Measurements from ENCODE around the gene DIDO1. TPM values are rescaled to one million over a fixed set of nuclear protein-coding genes. Genes with fewer than 3 reads are reported as not detected.

DIDO1 gene
- total and polyA plus RNA-seq, 2 donors (not counting 1 experiment from before 2014, with no cell fraction given) = 57.6 to 124 TPM

DNA sequence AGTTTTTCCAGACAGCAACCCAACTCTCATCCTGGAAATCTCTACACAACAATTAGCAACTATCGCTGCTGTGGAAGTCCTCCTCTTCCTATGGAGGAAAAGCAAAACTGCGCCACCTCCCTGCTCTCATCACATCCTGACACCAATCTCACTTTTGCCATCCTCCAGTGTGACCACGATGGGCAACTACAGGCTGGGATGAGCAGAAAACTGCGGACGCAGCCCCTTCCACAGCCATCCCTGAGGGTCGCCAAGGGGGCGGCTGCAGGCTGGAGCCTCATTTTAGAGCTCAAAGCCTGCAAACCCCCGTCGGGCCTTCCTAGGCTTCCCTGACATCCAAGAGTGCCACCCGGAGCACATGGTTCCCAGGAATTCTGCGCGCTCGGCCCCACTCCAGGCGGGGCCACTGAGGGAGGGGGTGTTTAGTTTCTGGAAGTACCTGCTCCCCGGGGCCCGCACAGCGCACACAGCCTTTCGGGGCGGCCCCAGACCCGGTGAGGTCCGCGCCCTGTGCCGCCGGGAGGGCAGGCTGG lies 65.8 kb downstream of the DIDO1 start:
- Histone ChIP-seq H3K36me3 (replicated peaks in 1 of 2; ENCODE audit: control extremely low read depth in 1 of 2, control insufficient read depth in 1 of 2, extremely low read depth in 1 of 2, insufficient read depth in 2 of 2, low read length in 1 of 2) (no peaks in the 10 kb centered on the region), H3K4me3 (ENCODE audit: control extremely low read depth in 1 of 5, extremely low read depth in 1 of 5, insufficient read depth in 1 of 5, low read depth in 2 of 5, low read length in 4 of 5) (peak overlapping the region in 3 of 5 experiments; percentile 1 to 29 (median 26)), H3K27me3 (replicated peaks in 1 of 4; ENCODE audit: control extremely low read depth in 1 of 4, control insufficient read depth in 3 of 4, insufficient read depth in 4 of 4, low read length in 3 of 4) (peaks cover 0 to 9% (median 6%) of the 10 kb centered on the region in 4 experiments), H3K9me3 (ENCODE audit: control extremely low read depth in 1 of 3, control insufficient read depth in 2 of 3, insufficient read depth in 1 of 3, low read length in 2 of 3) (peaks cover 0 to 11% (median 0%) of the 10 kb centered on the region in 3 donors), H3K27ac (ENCODE audit: low read length in 2 of 2) (no peak overlapping the region), H3K9ac (ENCODE audit: low read length) (no peak overlapping the region), H3K4me2 (replicated peaks; ENCODE audit: low read depth, low read length, poor library complexity, severe bottlenecking) (peak overlapping the region; percentile 72), H4K20me1 (ENCODE audit: control insufficient read depth, insufficient read depth, low read length, poor library complexity, severe bottlenecking) (peaks cover 16% of the 10 kb centered on the region), H3K4me1 (ENCODE audit: control insufficient read depth in 2 of 2, insufficient read depth in 2 of 2, low read length in 2 of 2) (peaks cover 9 to 27% of the 10 kb centered on the region in 2 donors), H2AFZ (ENCODE audit: insufficient read depth, low read depth, low read length, poor library complexity, severe bottlenecking) (no peak overlapping the region), H3K79me2 (ENCODE audit: control insufficient read depth, insufficient read depth, low read length) (no peaks in the 10 kb centered on the region)
- intact Hi-C loops (cut with micrococcal nuclease) = loop anchor here (5.0 kb wide), 2 partner anchors 67 to 68 kb away; partner anchors contain the start of gene DIDO1
- Mint-ChIP-seq H3K4me3 (peak overlapping the region; percentile 81), H3K9me3 (ENCODE audit: insufficient read depth) (no peaks in the 10 kb centered on the region), H3K27ac (peak overlapping the region; percentile 59), H3K4me1 (peaks cover 20% of the 10 kb centered on the region), H3K27me3 (no peaks in the 10 kb centered on the region)
- DNase-seq (peak; percentile 35), ATAC-seq (ENCODE audit: low read depth) (no peak)
- POLR2A ChIA-PET = no interaction called here
- WGBS (ENCODE audit: insufficient coverage) = 40% methylated on average over 23 of the region's 24 CpGs
- CTCF ChIA-PET = interaction anchor here (0.9 kb wide), 1 partner anchor 12 kb away, joined by 3 read pairs; no protein-coding TSS in a partner anchor
- TF ChIP-seq EZH2 (IDR thresholded peaks at IDR 0.05; ENCODE audit: borderline replicate concordance, insufficient read depth, low read depth, low read length, poor library complexity, severe bottlenecking) = no peak
- TF ChIP-seq, protein P1, sequence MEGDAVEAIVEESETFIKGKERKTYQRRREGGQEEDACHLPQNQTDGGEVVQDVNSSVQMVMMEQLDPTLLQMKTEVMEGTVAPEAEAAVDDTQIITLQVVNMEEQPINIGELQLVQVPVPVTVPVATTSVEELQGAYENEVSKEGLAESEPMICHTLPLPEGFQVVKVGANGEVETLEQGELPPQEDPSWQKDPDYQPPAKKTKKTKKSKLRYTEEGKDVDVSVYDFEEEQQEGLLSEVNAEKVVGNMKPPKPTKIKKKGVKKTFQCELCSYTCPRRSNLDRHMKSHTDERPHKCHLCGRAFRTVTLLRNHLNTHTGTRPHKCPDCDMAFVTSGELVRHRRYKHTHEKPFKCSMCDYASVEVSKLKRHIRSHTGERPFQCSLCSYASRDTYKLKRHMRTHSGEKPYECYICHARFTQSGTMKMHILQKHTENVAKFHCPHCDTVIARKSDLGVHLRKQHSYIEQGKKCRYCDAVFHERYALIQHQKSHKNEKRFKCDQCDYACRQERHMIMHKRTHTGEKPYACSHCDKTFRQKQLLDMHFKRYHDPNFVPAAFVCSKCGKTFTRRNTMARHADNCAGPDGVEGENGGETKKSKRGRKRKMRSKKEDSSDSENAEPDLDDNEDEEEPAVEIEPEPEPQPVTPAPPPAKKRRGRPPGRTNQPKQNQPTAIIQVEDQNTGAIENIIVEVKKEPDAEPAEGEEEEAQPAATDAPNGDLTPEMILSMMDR (IDR thresholded peaks at IDR 0.05) = no peak

DNA sequence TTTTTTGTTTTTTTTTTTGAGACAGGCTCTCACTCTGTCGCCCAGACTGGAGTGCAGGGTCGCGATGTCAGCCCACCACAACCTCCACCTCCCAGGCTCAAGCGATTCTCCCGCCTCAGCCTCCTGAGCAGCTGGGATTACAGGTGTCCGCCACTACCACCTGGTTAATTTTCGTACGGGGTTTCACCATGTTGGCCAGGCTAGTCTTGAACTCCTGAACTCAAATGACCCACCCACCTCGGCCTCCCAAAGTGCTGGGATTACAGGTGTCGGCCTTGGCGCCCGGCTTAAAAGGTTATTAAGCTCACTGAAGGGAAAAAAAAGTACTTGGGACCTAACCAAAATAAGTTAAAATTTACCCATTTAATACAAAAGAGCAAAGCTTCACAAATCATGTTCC lies 66.6 kb downstream of the DIDO1 start:
- H3K9me3 ChIP-seq (ENCODE audit: control extremely low read depth in 1 of 3, control insufficient read depth in 2 of 3, insufficient read depth in 1 of 3, low read length in 2 of 3) = peaks cover 0 to 11% (median 0%) of the 10 kb centered on the region in 3 donors
- H3K4me3 ChIP-seq (ENCODE audit: control extremely low read depth in 1 of 5, extremely low read depth in 1 of 5, insufficient read depth in 1 of 5, low read depth in 2 of 5, low read length in 4 of 5) = no peak overlapping the region
- no peak overlapping the region for H3K9ac ChIP-seq (ENCODE audit: low read length)
- ChIA-PET CTCF (interaction anchor here (0.9 kb wide), 1 partner anchor 11 kb away, joined by 3 read pairs; no protein-coding TSS in a partner anchor), POLR2A (no interaction called here)
- H3K9me3 Mint-ChIP-seq (ENCODE audit: insufficient read depth) = no peaks in the 10 kb centered on the region
- no peak overlapping the region for H3K27ac ChIP-seq (ENCODE audit: low read length in 2 of 2)
- peaks cover 16% of the 10 kb centered on the region for H4K20me1 ChIP-seq (ENCODE audit: control insufficient read depth, insufficient read depth, low read length, poor library complexity, severe bottlenecking)
- DNase-seq (no peak), ATAC-seq (ENCODE audit: low read depth) (no peak)
- H3K4me2 ChIP-seq (replicated peaks; ENCODE audit: low read depth, low read length, poor library complexity, severe bottlenecking) = no peak overlapping the region
- peaks cover 9 to 27% of the 10 kb centered on the region in 2 donors for H3K4me1 ChIP-seq (ENCODE audit: control insufficient read depth in 2 of 2, insufficient read depth in 2 of 2, low read length in 2 of 2)
- peaks cover 0 to 9% (median 6%) of the 10 kb centered on the region in 4 experiments for H3K27me3 ChIP-seq (replicated peaks in 1 of 4; ENCODE audit: control extremely low read depth in 1 of 4, control insufficient read depth in 3 of 4, insufficient read depth in 4 of 4, low read length in 3 of 4)
- H3K4me1 Mint-ChIP-seq = peaks cover 20% of the 10 kb centered on the region
- no peak overlapping the region for H3K27ac Mint-ChIP-seq
- no peak overlapping the region for H2AFZ ChIP-seq (ENCODE audit: insufficient read depth, low read depth, low read length, poor library complexity, severe bottlenecking)
- no peaks in the 10 kb centered on the region for H3K27me3 Mint-ChIP-seq
- no peaks in the 10 kb centered on the region for H3K79me2 ChIP-seq (ENCODE audit: control insufficient read depth, insufficient read depth, low read length)
- H3K4me3 Mint-ChIP-seq = peak overlapping the region; percentile 81
- 94% methylated on average over 3 of the region's 12 CpGs for WGBS (ENCODE audit: insufficient coverage)
- TF ChIP-seq, protein P1 (IDR thresholded peaks at IDR 0.05) = no peak
- TF ChIP-seq EZH2 (IDR thresholded peaks at IDR 0.05; ENCODE audit: borderline replicate concordance, insufficient read depth, low read depth, low read length, poor library complexity, severe bottlenecking) = no peak
- intact Hi-C loops (cut with micrococcal nuclease) = loop anchor here (5.0 kb wide), 2 partner anchors 67 to 68 kb away; partner anchors contain the start of gene DIDO1
- H3K36me3 ChIP-seq (replicated peaks in 1 of 2; ENCODE audit: control extremely low read depth in 1 of 2, control insufficient read depth in 1 of 2, extremely low read depth in 1 of 2, insufficient read depth in 2 of 2, low read length in 1 of 2) = peaks cover 0 to 5% of the 10 kb centered on the region in 2 experiments

Measured in B cell (primary cell).